HCEC 1CT (cell line): Measurements from ENCODE around the gene TUBA3E.
A peak's percentile ranks its signal among the peaks of the same experiment; 100 is the strongest.
"Not testable (repeated sequence)": the region's sequence is repeated elsewhere in the genome, so short reads cannot be mapped to it uniquely, and the experiment has no call there.

ENCODE experiments used
- DNase-seq: peaks from one replicate; pipeline ENCODE4 v3.0.0-alpha.2; 2017

The TUBA3E gene

GRCh38 chr2:130160838-130161705 is 37.2 kb downstream of the TUBA3E start:
- DNase-seq = not testable (repeated sequence)

- no peak for DNase-seq
These were observed 38.1 kb downstream of the TUBA3E start for GRCh38 chr2:130160131-130160530.

GRCh38 chr2:130159376-130159775 is 38.9 kb downstream of the TUBA3E start:
- DNase-seq = not testable (repeated sequence)

GRCh38 chr2:130158631-130159030 is 39.6 kb downstream of the TUBA3E start:
- DNase-seq = no peak

GRCh38 chr2:130157825-130158514 is 40.3 kb downstream of the TUBA3E start:
- DNase-seq = not testable (repeated sequence)

GRCh38 chr2:130157354-130157753 is 40.9 kb downstream of the TUBA3E start:
- not testable (repeated sequence) for DNase-seq

- no peak for DNase-seq
These were observed 41.6 kb downstream of the TUBA3E start for GRCh38 chr2:130156624-130157004.

GRCh38 chr2:130155956-130156623 is 42.1 kb downstream of the TUBA3E start:
- DNase-seq = peak; percentile 40

- no peak for DNase-seq
These were observed 43.2 kb downstream of the TUBA3E start for GRCh38 chr2:130154773-130155765.

GRCh38 chr2:130154423-130154770 is 43.8 kb downstream of the TUBA3E start:
- DNase-seq = not testable (repeated sequence)

- DNase-seq = not testable (repeated sequence)
These were observed 44.4 kb downstream of the TUBA3E start for GRCh38 chr2:130153721-130154422.

GRCh38 chr2:130152816-130153595 is 45.2 kb downstream of the TUBA3E start:
- DNase-seq = no peak

GRCh38 chr2:130152136-130152815 is 46.0 kb downstream of the TUBA3E start:
- not testable (repeated sequence) for DNase-seq

GRCh38 chr2:130151145-130151512 is 47.1 kb downstream of the TUBA3E start:
- not testable (repeated sequence) for DNase-seq

GRCh38 chr2:130150181-130151144 is 47.8 kb downstream of the TUBA3E start:
- no peak for DNase-seq

GRCh38 chr2:130148515-130148914 is 49.7 kb downstream of the TUBA3E start:
- not testable (repeated sequence) for DNase-seq

GRCh38 chr2:130145006-130145414 is 53.2 kb downstream of the TUBA3E start, which contains the start of gene CCDC74B:
TSS of gene CCDC74B (minus strand) at chr2:130145112. CDS start at chr2:130144996, 116 bp downstream.
- peak; percentile 25 for DNase-seq

- DNase-seq = not testable (repeated sequence)
These were observed 54.8 kb downstream of the TUBA3E start for GRCh38 chr2:130143266-130144039.
